HL-60 (cell line): Measurements from ENCODE around the gene ZNF440.

Source experiments
- DNase-seq, 2 experiments: peaks; one replicate each; pipeline ENCODE4 v3.0.0-alpha.2; 2010 to 2020; ENCODE audit warnings: low read depth in 1 of 2, low spot score in 1 of 2
- H3K27ac ChIP-seq: fragments of 250-450 bp; sonication (Bioruptor Pico); replicated peaks from 2 replicates; pipeline ENCODE4 v1.5.1; 2020; ENCODE audit warnings: mild to moderate bottlenecking, moderate library complexity
- H3K27me3 ChIP-seq: fragments of 250-450 bp; sonication (Bioruptor Pico); 2 replicates; pipeline ENCODE4 v1.5.1; 2021; ENCODE audit warnings: mild to moderate bottlenecking, moderate library complexity; ENCODE audit not compliant: insufficient read depth, poor library complexity, severe bottlenecking
- H3K4me3 ChIP-seq: replicated peaks from 2 replicates; pipeline ENCODE4 v1.5.1; 2011; ENCODE audit warnings: mild to moderate bottlenecking, control low read depth, low read length; ENCODE audit not compliant: insufficient read depth
- GABPA ChIP-seq: IDR thresholded peaks from 2 replicates; pipeline ENCODE4 v1.6.1; 2012; ENCODE audit warnings: low read depth
- POLR2AphosphoS5 ChIP-seq: IDR thresholded peaks from 2 replicates; pipeline ENCODE4 v1.6.1; 2012; ENCODE audit warnings: low read depth
- SPI1 ChIP-seq: IDR thresholded peaks from 2 replicates; pipeline ENCODE4 v1.6.1; 2012; ENCODE audit warnings: low read depth, mild to moderate bottlenecking, borderline replicate concordance
- TF ChIP-seq, protein P1 (sequence below): IDR thresholded peaks from one replicate; pipeline ENCODE4 v1.5.1; 2011; ENCODE audit warnings: low read length, control low read depth, inconsistent platforms; ENCODE audit not compliant: insufficient read depth
- TF ChIP-seq, protein P2 (sequence below): IDR thresholded peaks from 2 replicates; pipeline ENCODE4 v1.6.1; 2012; ENCODE audit warnings: low read depth; ENCODE audit not compliant: insufficient replicate concordance

The ZNF440 gene

DNA sequence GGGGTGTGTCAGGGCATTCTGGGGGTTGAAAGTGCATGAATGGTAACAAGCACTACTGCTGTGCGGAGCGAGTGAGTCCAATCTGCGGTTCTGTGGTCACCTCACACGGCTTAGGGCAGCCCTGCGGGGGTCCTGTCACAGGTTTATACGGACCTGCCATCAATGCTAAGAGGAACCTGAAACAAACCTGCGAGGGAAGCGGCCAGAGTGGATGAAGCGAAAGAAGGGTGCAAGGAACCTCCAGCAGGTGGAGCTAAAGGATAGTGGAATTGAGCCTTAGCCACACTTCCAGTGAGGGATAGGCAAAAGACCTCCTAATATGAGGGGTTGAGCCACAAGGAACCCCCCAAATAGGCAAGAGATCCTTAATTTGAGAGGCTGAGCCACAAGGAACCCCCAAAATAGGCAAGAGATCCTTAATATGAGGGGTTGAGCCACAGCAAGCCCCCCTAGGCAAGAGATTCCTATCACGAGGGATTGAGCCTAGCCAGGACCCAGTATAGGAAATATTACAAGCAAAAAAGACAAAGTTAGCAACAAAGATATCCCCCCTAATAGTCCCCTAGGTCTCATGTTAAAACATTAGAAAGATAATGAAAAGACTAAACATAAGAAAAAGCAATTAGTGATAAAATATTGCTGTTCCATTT, 67.2 kb downstream of the ZNF440 start:
- Histone ChIP-seq H3K4me3 (no peak overlapping the region), H3K27ac (no peak overlapping the region), H3K27me3 (no peaks in the 10 kb centered on the region)
- TF ChIP-seq, protein P1, sequence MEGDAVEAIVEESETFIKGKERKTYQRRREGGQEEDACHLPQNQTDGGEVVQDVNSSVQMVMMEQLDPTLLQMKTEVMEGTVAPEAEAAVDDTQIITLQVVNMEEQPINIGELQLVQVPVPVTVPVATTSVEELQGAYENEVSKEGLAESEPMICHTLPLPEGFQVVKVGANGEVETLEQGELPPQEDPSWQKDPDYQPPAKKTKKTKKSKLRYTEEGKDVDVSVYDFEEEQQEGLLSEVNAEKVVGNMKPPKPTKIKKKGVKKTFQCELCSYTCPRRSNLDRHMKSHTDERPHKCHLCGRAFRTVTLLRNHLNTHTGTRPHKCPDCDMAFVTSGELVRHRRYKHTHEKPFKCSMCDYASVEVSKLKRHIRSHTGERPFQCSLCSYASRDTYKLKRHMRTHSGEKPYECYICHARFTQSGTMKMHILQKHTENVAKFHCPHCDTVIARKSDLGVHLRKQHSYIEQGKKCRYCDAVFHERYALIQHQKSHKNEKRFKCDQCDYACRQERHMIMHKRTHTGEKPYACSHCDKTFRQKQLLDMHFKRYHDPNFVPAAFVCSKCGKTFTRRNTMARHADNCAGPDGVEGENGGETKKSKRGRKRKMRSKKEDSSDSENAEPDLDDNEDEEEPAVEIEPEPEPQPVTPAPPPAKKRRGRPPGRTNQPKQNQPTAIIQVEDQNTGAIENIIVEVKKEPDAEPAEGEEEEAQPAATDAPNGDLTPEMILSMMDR: peak; percentile 37
- TF ChIP-seq POLR2AphosphoS5: no peak
- peak; percentile 15 to 61 for DNase-seq

DNA sequence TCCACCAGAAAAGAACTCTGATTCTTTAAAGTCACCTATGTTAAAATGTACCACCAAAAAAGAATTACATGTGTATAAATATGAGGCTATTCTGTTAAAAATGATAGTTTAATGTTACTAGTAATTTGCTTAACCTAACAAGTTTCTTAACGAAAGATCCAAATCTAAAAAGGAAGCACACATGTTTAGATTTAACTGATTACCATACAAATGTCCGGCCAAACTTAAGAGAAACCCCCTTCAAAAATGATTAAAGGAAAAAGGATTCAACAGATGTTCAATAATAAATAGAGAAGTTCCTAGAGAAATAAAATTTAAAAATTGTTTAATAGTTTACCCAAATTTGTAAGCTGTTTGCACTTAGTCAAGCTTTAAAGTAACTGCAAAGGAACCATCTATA, 68.5 kb downstream of the ZNF440 start:
- no peaks in the 10 kb centered on the region for H3K27me3 ChIP-seq
- TF ChIP-seq, protein P1: no peak
- TF ChIP-seq POLR2AphosphoS5 (no peak), SPI1 (no peak), GABPA (no peak)
- TF ChIP-seq, protein P2, sequence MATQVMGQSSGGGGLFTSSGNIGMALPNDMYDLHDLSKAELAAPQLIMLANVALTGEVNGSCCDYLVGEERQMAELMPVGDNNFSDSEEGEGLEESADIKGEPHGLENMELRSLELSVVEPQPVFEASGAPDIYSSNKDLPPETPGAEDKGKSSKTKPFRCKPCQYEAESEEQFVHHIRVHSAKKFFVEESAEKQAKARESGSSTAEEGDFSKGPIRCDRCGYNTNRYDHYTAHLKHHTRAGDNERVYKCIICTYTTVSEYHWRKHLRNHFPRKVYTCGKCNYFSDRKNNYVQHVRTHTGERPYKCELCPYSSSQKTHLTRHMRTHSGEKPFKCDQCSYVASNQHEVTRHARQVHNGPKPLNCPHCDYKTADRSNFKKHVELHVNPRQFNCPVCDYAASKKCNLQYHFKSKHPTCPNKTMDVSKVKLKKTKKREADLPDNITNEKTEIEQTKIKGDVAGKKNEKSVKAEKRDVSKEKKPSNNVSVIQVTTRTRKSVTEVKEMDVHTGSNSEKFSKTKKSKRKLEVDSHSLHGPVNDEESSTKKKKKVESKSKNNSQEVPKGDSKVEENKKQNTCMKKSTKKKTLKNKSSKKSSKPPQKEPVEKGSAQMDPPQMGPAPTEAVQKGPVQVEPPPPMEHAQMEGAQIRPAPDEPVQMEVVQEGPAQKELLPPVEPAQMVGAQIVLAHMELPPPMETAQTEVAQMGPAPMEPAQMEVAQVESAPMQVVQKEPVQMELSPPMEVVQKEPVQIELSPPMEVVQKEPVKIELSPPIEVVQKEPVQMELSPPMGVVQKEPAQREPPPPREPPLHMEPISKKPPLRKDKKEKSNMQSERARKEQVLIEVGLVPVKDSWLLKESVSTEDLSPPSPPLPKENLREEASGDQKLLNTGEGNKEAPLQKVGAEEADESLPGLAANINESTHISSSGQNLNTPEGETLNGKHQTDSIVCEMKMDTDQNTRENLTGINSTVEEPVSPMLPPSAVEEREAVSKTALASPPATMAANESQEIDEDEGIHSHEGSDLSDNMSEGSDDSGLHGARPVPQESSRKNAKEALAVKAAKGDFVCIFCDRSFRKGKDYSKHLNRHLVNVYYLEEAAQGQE: no peak
- no peak overlapping the region for H3K27ac ChIP-seq
- DNase-seq: no peak
- no peak overlapping the region for H3K4me3 ChIP-seq
